ENCODE measurements around the gene GNGT2. TPM values are rescaled to one million over a fixed set of nuclear protein-coding genes. Genes with fewer than 3 reads are reported as not detected.

The GNGT2 gene
- total and polyA plus RNA-seq, 4 experiments from 2014 or later = 2.9 to 8.2 (median 5.1) TPM

DNA sequence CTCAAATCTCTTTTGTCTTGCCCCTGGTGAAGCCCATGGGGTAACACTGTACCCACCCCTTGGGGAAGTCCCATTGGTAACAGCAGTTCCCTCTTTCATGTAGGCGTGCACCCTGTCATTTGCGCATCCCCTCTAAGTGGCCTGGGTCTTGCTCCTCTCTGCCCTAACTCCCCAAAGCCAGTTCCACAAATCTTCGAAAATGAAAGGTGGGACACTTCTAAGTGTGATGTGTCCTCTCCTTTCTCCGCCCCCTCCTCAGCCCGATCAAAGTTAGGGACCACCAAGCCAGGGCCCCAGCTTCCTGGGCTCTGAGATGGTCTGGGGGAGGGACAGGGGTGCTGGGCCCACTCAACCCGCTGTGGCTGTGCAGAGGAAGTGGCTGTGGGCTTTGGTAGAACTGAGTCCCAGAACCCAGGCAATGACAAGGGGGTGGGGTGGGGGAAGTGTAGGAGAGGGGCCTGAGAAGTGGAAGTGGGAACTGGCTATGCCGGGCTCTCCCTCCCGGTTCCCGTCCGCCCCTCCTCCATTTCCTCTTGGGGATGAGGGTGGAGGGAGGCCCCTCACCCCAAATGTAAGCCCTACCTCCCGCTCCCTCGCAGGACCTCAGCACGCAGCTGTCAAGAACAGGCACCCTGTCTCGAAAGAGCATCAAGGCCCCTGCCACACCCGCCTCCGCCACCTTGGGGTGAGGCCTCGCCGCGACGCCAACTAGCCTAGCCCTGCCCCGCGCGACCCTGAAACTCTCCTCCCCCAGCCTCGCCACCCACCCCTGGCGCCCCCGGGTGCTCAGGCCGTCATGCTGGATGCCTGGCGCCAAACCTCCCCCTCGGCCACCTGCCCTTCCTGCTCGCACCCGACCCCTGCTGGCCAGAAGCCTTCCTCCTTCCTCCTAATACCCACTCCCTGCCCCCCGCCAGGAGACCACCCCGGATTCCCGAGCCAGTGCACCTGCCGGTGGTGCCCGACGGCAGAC lies 8.9 kb upstream of the GNGT2 start:
- H3K27me3 Mint-ChIP-seq = peaks cover 0 to 2% of the 10 kb centered on the region in 2 donors
- peak overlapping the region; percentile 78 to 99 (median 96) for H3K27ac Mint-ChIP-seq
- peak overlapping the region in 7 of 8 donors; percentile 62 to 86 (median 69) for H3K4me3 Mint-ChIP-seq
- peak in 3 of 5 donors; percentile 41 to 82 (median 45) for DNase-seq
- no peaks in the 10 kb centered on the region for H3K27me3 ChIP-seq (ENCODE audit: insufficient read depth, low read length)
- no peak overlapping the region for H3K4me3 ChIP-seq (ENCODE audit: low read length in 2 of 2)
- CTCF ChIA-PET (ENCODE audit: partially characterized antibody) = interaction anchor here (0.8 to 2.3 kb wide), 3 partner anchors 9 to 40 kb away, joined by 3 to 15 read pairs (median 10); no protein-coding TSS in a partner anchor
- intact Hi-C loops (cut with micrococcal nuclease) = loop anchor here (1.0 kb wide), 2 partner anchors 9 to 27 kb away; partner anchors contain the start of genes ABI3 and GNGT2
- H3K36me3 Mint-ChIP-seq = peaks cover 17 to 19% of the 10 kb centered on the region in 2 donors
- H3K36me3 ChIP-seq (ENCODE audit: insufficient read depth, low read length) = no peaks in the 10 kb centered on the region
- POLR2A ChIA-PET (ENCODE audit: partially characterized antibody) = interaction anchor here (0.7 to 12.1 kb wide), 3 partner anchors 10 to 187 kb away, joined by 3 to 169 read pairs (median 23); no protein-coding TSS in a partner anchor
- H3K27ac ChIP-seq (ENCODE audit: low read depth, low read length) = peak overlapping the region; percentile 34
- peaks cover 79% of the 10 kb centered on the region for H3K4me1 ChIP-seq (ENCODE audit: insufficient read depth, low read length)
- H3K9me3 Mint-ChIP-seq = peaks cover 0 to 2% (median 0%) of the 10 kb centered on the region in 8 donors
- H3K4me1 Mint-ChIP-seq = peaks cover 43 to 76% (median 53%) of the 10 kb centered on the region in 4 donors
- H3K9me3 ChIP-seq (ENCODE audit: control insufficient read depth in 1 of 2, low read length in 2 of 2) = no peaks in the 10 kb centered on the region

DNA sequence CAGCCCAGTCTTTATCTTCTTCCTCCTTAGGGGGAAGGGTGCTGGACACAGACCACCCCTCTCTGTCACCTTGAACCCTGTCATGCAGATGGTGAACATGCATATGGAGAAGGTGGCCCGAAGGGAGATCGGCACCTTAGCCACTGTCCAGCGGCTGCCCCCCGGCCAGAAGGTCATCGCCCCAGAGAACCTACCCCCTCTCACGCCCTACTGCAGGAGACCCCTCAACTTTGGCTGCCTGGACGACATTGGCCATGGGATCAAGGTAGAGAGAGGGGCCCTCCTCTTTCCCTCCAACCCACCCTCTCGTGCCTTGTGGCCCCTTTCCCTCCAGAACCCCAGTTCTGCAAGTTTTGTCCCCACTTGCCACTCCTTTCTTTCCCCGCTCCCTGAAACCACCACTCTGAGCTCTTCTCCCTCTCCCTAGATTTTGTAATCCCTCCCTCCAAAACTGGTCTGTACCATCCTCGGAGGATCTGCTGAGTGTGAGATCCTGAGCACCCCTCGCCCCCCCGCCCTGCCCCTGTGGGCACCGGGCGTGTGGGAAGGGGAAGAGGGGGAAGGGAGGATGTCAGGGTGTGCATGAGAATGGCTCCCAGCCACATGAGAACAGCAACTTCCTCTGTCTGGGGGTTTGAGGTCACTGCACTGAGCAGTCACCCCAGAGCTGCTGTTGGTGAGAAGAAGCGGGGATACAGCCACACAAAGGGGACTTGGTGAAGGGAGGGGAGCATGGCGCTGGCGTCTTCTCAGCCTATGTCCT lies 7.5 kb upstream of the GNGT2 start:
- ChIA-PET POLR2A (ENCODE audit: partially characterized antibody) (interaction anchor here (1.6 to 12.1 kb wide), 3 partner anchors 9 to 24 kb away, joined by 6 to 169 read pairs (median 23); no protein-coding TSS in a partner anchor), CTCF (ENCODE audit: partially characterized antibody) (interaction anchor here (1.0 to 2.3 kb wide), 6 partner anchors 10 to 38 kb away, joined by 3 to 15 read pairs (median 8); no protein-coding TSS in a partner anchor)
- peaks cover 79% of the 10 kb centered on the region for H3K4me1 ChIP-seq (ENCODE audit: insufficient read depth, low read length)
- no peaks in the 10 kb centered on the region for H3K36me3 ChIP-seq (ENCODE audit: insufficient read depth, low read length)
- H3K27me3 ChIP-seq (ENCODE audit: insufficient read depth, low read length) = no peaks in the 10 kb centered on the region
- no peaks in the 10 kb centered on the region for H3K27me3 Mint-ChIP-seq
- H3K27ac Mint-ChIP-seq = peak overlapping the region; percentile 87 to 99 (median 96)
- peak overlapping the region; percentile 34 for H3K27ac ChIP-seq (ENCODE audit: low read depth, low read length)
- peaks cover 0 to 2% (median 0%) of the 10 kb centered on the region in 8 donors for H3K9me3 Mint-ChIP-seq
- peak overlapping the region; percentile 70 to 92 (median 84) for H3K4me3 Mint-ChIP-seq
- H3K4me1 Mint-ChIP-seq = peaks cover 49 to 76% (median 58%) of the 10 kb centered on the region in 4 donors
- peaks cover 13 to 17% of the 10 kb centered on the region in 2 donors for H3K36me3 Mint-ChIP-seq
- peak; percentile 74 to 84 (median 83) for DNase-seq
- intact Hi-C loops (cut with micrococcal nuclease) = loop anchor here (1.0 kb wide), 2 partner anchors 8 to 26 kb away; partner anchors contain the start of genes ABI3 and GNGT2
- peak overlapping the region in 1 of 2 donors; percentile 22 for H3K4me3 ChIP-seq (ENCODE audit: low read length in 2 of 2)
- H3K9me3 ChIP-seq (ENCODE audit: control insufficient read depth in 1 of 2, low read length in 2 of 2) = no peaks in the 10 kb centered on the region

GRCh38 chr17:49216953-49217650 lies 6.7 kb upstream of the GNGT2 start:
- Histone ChIP-seq H3K27ac (ENCODE audit: low read depth, low read length) (no peak overlapping the region), H3K4me3 (ENCODE audit: low read length in 2 of 2) (no peak overlapping the region), H3K9me3 (ENCODE audit: control insufficient read depth in 1 of 2, low read length in 2 of 2) (no peaks in the 10 kb centered on the region), H3K4me1 (ENCODE audit: insufficient read depth, low read length) (peaks cover 83% of the 10 kb centered on the region), H3K27me3 (ENCODE audit: insufficient read depth, low read length) (no peaks in the 10 kb centered on the region), H3K36me3 (ENCODE audit: insufficient read depth, low read length) (no peaks in the 10 kb centered on the region)
- intact Hi-C loops (cut with micrococcal nuclease) = no loop called here
- CTCF ChIA-PET (ENCODE audit: partially characterized antibody) = interaction anchor here (1.0 to 3.1 kb wide), 5 partner anchors 9 to 37 kb away, joined by 3 to 28 read pairs (median 13); no protein-coding TSS in a partner anchor
- Mint-ChIP-seq H3K4me1 (peaks cover 54 to 76% (median 63%) of the 10 kb centered on the region in 4 donors), H3K27me3 (no peaks in the 10 kb centered on the region), H3K27ac (peak overlapping the region; percentile 75 to 94 (median 88)), H3K9me3 (peaks cover 0 to 2% (median 0%) of the 10 kb centered on the region in 8 donors), H3K4me3 (peak overlapping the region in 7 of 8 donors; percentile 39 to 81 (median 73)), H3K36me3 (peaks cover 10 to 13% of the 10 kb centered on the region in 2 donors)
- DNase-seq = no peak
- POLR2A ChIA-PET (ENCODE audit: partially characterized antibody) = interaction anchor here (0.5 to 12.1 kb wide), 5 partner anchors 8 to 1197 kb away, joined by 3 to 169 read pairs (median 6); no protein-coding TSS in a partner anchor

DNA sequence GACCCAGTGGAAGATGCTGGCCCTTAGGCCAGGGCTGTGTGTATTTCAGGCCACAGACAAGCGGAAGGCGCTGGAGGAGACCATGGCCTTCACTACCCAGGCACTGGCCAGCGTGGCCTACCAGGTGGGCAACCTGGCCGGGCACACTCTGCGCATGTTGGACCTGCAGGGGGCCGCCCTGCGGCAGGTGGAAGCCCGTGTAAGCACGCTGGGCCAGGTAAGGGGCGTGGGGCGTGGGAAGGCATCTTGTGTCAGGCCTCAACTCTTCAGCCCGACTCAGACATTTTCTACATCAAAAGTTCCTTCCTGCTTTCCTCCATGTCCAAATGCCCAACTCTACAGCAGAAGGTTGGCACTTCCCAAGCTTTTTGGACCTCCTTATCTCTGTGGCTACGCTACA lies 6.1 kb upstream of the GNGT2 start:
- Mint-ChIP-seq H3K27ac (peak overlapping the region; percentile 75 to 94 (median 91)), H3K4me3 (peak overlapping the region in 7 of 8 donors; percentile 61 to 81 (median 73)), H3K36me3 (peaks cover 9 to 10% of the 10 kb centered on the region in 2 donors), H3K9me3 (peaks cover 0 to 2% (median 0%) of the 10 kb centered on the region in 8 donors), H3K4me1 (peaks cover 55 to 80% (median 65%) of the 10 kb centered on the region in 4 donors), H3K27me3 (no peaks in the 10 kb centered on the region)
- ChIA-PET CTCF (ENCODE audit: partially characterized antibody) (interaction anchor here (1.8 to 3.1 kb wide), 2 partner anchors 10 to 36 kb away, joined by 13 to 28 read pairs; no protein-coding TSS in a partner anchor), POLR2A (ENCODE audit: partially characterized antibody) (interaction anchor here (0.5 to 12.1 kb wide), 3 partner anchors 15 to 1197 kb away, joined by 3 to 169 read pairs (median 4); no protein-coding TSS in a partner anchor)
- no peak for DNase-seq
- Histone ChIP-seq H3K27ac (ENCODE audit: low read depth, low read length) (peak overlapping the region; percentile 27), H3K36me3 (ENCODE audit: insufficient read depth, low read length) (no peaks in the 10 kb centered on the region), H3K4me1 (ENCODE audit: insufficient read depth, low read length) (peaks cover 89% of the 10 kb centered on the region), H3K9me3 (ENCODE audit: control insufficient read depth in 1 of 2, low read length in 2 of 2) (no peaks in the 10 kb centered on the region), H3K27me3 (ENCODE audit: insufficient read depth, low read length) (no peaks in the 10 kb centered on the region), H3K4me3 (ENCODE audit: low read length in 2 of 2) (no peak overlapping the region)
- intact Hi-C loops (cut with micrococcal nuclease) = no loop called here

DNA sequence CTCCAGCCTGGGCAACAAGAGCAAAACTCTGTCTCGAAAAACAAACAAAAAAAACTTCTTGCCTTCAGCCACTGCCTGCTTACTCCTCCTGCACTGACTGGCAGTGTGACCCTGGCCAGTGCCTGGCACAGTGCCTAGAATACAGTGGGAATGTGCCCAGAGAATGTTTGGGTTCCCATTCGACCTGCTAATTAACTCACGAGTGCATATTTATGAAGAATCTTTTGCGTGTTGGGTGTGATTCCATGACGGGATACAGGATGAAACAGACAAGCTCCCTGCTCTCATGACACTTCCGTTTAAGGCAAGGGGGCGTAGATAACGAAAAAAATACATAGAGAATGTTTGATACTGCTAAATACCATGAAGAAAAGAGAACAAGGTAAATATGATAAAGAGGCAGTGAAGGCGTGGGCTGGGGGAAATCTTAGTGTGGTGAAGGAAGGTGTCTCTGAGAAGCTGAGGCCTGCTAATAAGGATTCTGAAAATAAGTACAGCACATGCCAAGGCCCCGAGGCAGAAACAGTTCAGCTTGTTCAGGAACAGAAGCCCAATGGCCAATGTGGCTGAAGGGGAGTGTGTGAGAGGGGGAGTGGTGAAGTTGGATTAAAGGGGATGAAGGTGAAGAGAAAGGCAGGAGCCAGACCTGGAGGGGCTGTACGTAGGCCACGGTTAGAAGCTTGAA lies 4.4 kb upstream of the GNGT2 start:
- POLR2A ChIA-PET (ENCODE audit: partially characterized antibody) = interaction anchor here (0.9 to 12.1 kb wide), 5 partner anchors 10 to 21 kb away, joined by 3 to 169 read pairs (median 4); no protein-coding TSS in a partner anchor
- H3K27me3 ChIP-seq (ENCODE audit: insufficient read depth, low read length) = no peaks in the 10 kb centered on the region
- H3K9me3 ChIP-seq (ENCODE audit: control insufficient read depth in 1 of 2, low read length in 2 of 2) = no peaks in the 10 kb centered on the region
- Mint-ChIP-seq H3K9me3 (peaks cover 0 to 2% (median 0%) of the 10 kb centered on the region in 8 donors), H3K27me3 (no peaks in the 10 kb centered on the region), H3K4me1 (peaks cover 64 to 92% (median 78%) of the 10 kb centered on the region in 4 donors), H3K36me3 (peaks cover 9 to 10% of the 10 kb centered on the region in 2 donors), H3K4me3 (peak overlapping the region in 7 of 8 donors; percentile 31 to 79 (median 62)), H3K27ac (peak overlapping the region; percentile 61 to 95 (median 85))
- H3K27ac ChIP-seq (ENCODE audit: low read depth, low read length) = no peak overlapping the region
- no peak for DNase-seq
- CTCF ChIA-PET (ENCODE audit: partially characterized antibody) = interaction anchor here (1.5 to 3.6 kb wide), 5 partner anchors 7 to 35 kb away, joined by 4 to 28 read pairs (median 10); no protein-coding TSS in a partner anchor
- intact Hi-C loops (cut with micrococcal nuclease) = no loop called here
- H3K4me3 ChIP-seq (ENCODE audit: low read length in 2 of 2) = no peak overlapping the region
- no peaks in the 10 kb centered on the region for H3K36me3 ChIP-seq (ENCODE audit: insufficient read depth, low read length)
- peaks cover 99% of the 10 kb centered on the region for H3K4me1 ChIP-seq (ENCODE audit: insufficient read depth, low read length)
